ENCODE measurements around the gene SDK2. TPM values are rescaled to one million over a fixed set of nuclear protein-coding genes. Genes with fewer than 3 reads are reported as not detected.

SDK2 gene
- total and polyA plus RNA-seq, 2 of the 8 experiments (the other 6 are each of a cell fraction or from before 2014, with no cell fraction given) = 3.9 to 4.1 TPM

DNA sequence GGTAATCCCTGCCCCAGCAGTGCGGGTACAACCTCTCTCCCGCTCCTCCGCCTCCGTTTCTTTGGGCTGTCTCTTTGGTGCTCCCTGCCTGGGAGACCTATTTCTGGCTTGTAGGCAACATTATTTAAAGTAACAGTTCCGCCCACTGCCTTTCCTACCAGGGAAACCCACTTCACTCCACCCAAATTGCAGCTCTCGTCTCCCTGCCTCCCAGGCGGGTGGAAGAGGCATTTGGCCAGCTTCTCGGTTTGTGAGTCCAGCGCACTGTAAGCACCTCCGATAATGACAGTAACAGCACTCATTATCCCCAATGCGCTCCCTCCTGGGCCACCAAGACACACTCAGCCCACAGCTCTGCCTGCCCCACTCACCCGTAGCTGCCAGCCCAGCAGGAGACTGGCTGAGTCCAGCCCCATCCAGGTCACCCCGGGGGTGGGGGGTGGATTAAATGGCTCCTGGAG lies 167.3 kb downstream of the SDK2 start:
- H3K4ac ChIP-seq (replicated peaks; ENCODE audit: insufficient read length, low read depth, low read length) = no peak overlapping the region
- no peak overlapping the region for H2AFZ ChIP-seq (ENCODE audit: low read length)
- no peaks in the 10 kb centered on the region for H3K23me2 ChIP-seq (ENCODE audit: low read depth, low read length)
- no peak overlapping the region for H3K14ac ChIP-seq (ENCODE audit: insufficient read length)
- 83% methylated on average over 12 of the region's 13 CpGs; no CpG with 5 or more reads in 1 of the 2 experiments for WGBS, 2 experiments (ENCODE audit: extremely low coverage in 1 of 2, insufficient coverage in 1 of 2, insufficient read length in 1 of 2, insufficient replicate concordance in 2 of 2, low coverage in 1 of 2, low lambda C conversion rate in 2 of 2, missing lambda C conversion rate in 1 of 2)
- no peak for DNase-seq (ENCODE audit: low read depth in 1 of 2, low spot score in 2 of 2)
- no peak overlapping the region for H3K56ac ChIP-seq (replicated peaks; ENCODE audit: insufficient read length, low read depth, low read length)
- H3K9me3 ChIP-seq (ENCODE audit: insufficient read depth in 2 of 2, low read depth in 1 of 2, low read length in 1 of 2) = peaks cover 7 to 9% of the 10 kb centered on the region in 2 experiments; a peak in 3 of 4 replicates
- FAIRE-seq = no peak
- H2BK12ac ChIP-seq (ENCODE audit: low read depth, low read length) = no peak overlapping the region
- no peak overlapping the region for H2AK5ac ChIP-seq (ENCODE audit: low read depth, low read length)
- H3K4me3 ChIP-seq (ENCODE audit: extremely low read depth in 1 of 4, insufficient read depth in 2 of 4, low read depth in 3 of 4, low read length in 4 of 4) = no peak overlapping the region
- H3K18ac ChIP-seq (ENCODE audit: extremely low read depth, low read length) = no peak overlapping the region
- H3K23ac ChIP-seq (ENCODE audit: insufficient read length) = no peak overlapping the region
- H3K27me3 ChIP-seq (replicated peaks in 1 of 4; ENCODE audit: control insufficient read depth in 3 of 4, extremely low read depth in 1 of 4, insufficient read depth in 3 of 4, low read length in 3 of 4) = peaks cover 0 to 2% (median 0%) of the 10 kb centered on the region in 4 experiments; a peak in 1 of 7 replicates
- H3K4me1 ChIP-seq (replicated peaks in 1 of 4; ENCODE audit: control insufficient read depth in 3 of 4, insufficient read depth in 4 of 4, low read length in 3 of 4) = peaks cover 0 to 12% (median 4%) of the 10 kb centered on the region in 4 experiments; a peak in 3 of 7 replicates
- H3K4me2 ChIP-seq (ENCODE audit: insufficient read depth in 1 of 2, low read depth in 2 of 2, low read length in 2 of 2) = no peak overlapping the region
- H2BK120ac ChIP-seq (replicated peaks; ENCODE audit: low read depth, low read length) = no peak overlapping the region
- peaks cover 0 to 2% of the 10 kb centered on the region in 2 experiments for H4K20me1 ChIP-seq (replicated peaks in 1 of 2; ENCODE audit: control insufficient read depth in 1 of 2, insufficient read depth in 2 of 2, low read length in 2 of 2)
- no peaks in the 10 kb centered on the region for H3K79me1 ChIP-seq (ENCODE audit: low read depth, low read length)
- no peak overlapping the region for H3K27ac ChIP-seq (ENCODE audit: low read depth, low read length)
- no peak overlapping the region for H2BK20ac ChIP-seq (ENCODE audit: low read length)
- ChIA-PET POLR2A (ENCODE audit: partially characterized antibody) (no interaction called here), CTCF (ENCODE audit: partially characterized antibody) (interaction anchor here (1.0 to 4.3 kb wide), 6 partner anchors 9 to 174 kb away, joined by 3 to 26 read pairs (median 4); no protein-coding TSS in a partner anchor)
- H3K9ac ChIP-seq (replicated peaks in 1 of 4; ENCODE audit: extremely low read depth in 1 of 4, low read depth in 3 of 4, low read length in 3 of 4) = no peak overlapping the region
- H4K8ac ChIP-seq (ENCODE audit: extremely low read depth, insufficient read depth, low read length) = peak overlapping the region; percentile 7; the same call in 1 of the 2 replicates
- H2BK5ac ChIP-seq (ENCODE audit: low read depth, low read length) = no peak overlapping the region
- no peak overlapping the region for H4K5ac ChIP-seq (ENCODE audit: insufficient read length, low read depth, low read length)
- no peaks in the 10 kb centered on the region for H3K36me3 ChIP-seq (ENCODE audit: control insufficient read depth in 2 of 4, insufficient read depth in 4 of 4, low read length in 3 of 4)
- no peak overlapping the region for H4K91ac ChIP-seq (replicated peaks; ENCODE audit: insufficient read length, low read length)
- no peaks in the 10 kb centered on the region for H3K79me2 ChIP-seq (ENCODE audit: control insufficient read depth in 1 of 2, insufficient read depth in 2 of 2, low read length in 2 of 2)
- H2BK15ac ChIP-seq (ENCODE audit: low read length) = no peak overlapping the region
- TF ChIP-seq, protein P1, sequence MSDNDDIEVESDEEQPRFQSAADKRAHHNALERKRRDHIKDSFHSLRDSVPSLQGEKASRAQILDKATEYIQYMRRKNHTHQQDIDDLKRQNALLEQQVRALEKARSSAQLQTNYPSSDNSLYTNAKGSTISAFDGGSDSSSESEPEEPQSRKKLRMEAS (IDR thresholded peaks at IDR 0.05) = no peak
- TF ChIP-seq HDAC2 (IDR thresholded peaks at IDR 0.05; ENCODE audit: borderline replicate concordance in 1 of 2, low read depth in 2 of 2, low read length in 2 of 2) = no peak
- TF ChIP-seq NRF1 (IDR thresholded peaks at IDR 0.05; ENCODE audit: low read depth, low read length) = no peak
- no peak for TF ChIP-seq CTBP2 (IDR thresholded peaks at IDR 0.05; ENCODE audit: borderline replicate concordance, insufficient read depth, insufficient read length, low read length)
- no peak for TF ChIP-seq TEAD4 (IDR thresholded peaks at IDR 0.05; ENCODE audit: low read depth, low read length)
- TF ChIP-seq BRCA1 (IDR thresholded peaks at IDR 0.05; ENCODE audit: low read depth, low read length) = no peak
- no peak for TF ChIP-seq RFX5 (IDR thresholded peaks at IDR 0.05; ENCODE audit: borderline replicate concordance, low read depth, low read length)
- no peak for TF ChIP-seq JUN (IDR thresholded peaks at IDR 0.05; ENCODE audit: low read depth, low read length)
- TF ChIP-seq EZH2 (IDR thresholded peaks at IDR 0.05; ENCODE audit: low read depth, low read length, severe bottlenecking) = no peak
- TF ChIP-seq SUZ12 (IDR thresholded peaks at IDR 0.05; ENCODE audit: low read length) = no peak
- TF ChIP-seq RBBP5 (IDR thresholded peaks at IDR 0.05; ENCODE audit: borderline replicate concordance, low read depth, low read length) = no peak
